ENCODE data around the gene PCDHGC4. TPM values are rescaled to one million over a fixed set of nuclear protein-coding genes. Genes with fewer than 3 reads are reported as not detected.

Gene PCDHGC4
- total and polyA plus RNA-seq, 2 experiments from 2014 or later: 0.35 to 1.5 TPM

DNA sequence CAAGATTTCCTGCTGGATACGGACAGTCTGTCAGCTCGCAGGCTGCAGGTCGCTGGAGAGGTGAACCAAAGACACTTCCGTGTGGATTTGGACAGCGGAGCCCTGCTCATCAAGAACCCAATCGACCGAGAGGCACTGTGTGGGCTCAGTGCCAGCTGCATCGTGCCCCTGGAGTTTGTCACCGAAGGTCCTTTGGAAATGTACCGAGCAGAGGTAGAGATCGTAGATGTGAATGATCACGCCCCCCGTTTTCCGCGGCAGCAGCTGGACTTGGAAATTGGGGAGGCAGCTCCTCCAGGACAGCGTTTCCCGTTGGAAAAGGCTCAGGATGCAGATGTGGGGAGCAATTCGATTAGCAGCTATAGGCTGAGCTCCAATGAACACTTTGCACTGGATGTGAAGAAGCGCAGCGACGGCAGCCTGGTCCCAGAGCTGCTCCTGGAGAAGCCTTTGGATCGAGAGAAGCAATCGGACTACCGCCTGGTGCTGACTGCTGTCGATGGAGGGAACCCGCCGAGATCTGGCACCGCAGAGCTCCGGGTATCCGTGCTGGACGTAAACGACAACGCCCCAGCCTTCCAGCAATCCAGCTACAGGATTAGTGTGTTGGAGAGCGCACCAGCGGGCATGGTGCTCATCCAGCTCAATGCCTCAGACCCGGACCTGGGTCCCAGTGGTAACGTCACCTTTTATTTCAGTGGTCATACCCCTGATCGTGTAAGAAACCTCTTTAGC lies 658 bp downstream of the PCDHGC4 start:
- Histone ChIP-seq H3K4me3 (peak overlapping the region; percentile 30), H3K27me3 (peaks cover 9% of the 10 kb centered on the region)
- 46% methylated on average over 38 of the region's 38 CpGs for WGBS (ENCODE audit: low lambda C conversion rate, missing lambda C conversion rate)

DNA sequence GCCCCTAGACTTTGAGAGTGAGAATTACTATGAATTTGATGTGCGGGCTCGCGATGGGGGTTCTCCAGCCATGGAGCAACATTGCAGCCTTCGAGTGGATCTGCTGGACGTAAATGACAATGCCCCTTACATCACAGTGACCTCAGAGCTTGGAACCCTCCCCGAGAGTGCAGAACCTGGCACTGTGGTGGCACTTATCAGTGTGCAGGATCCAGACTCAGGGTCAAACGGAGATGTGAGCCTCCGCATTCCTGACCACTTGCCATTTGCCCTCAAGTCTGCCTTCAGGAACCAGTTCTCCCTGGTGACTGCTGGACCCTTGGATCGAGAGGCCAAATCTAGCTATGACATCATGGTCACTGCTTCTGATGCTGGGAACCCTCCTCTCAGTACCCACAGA lies 1.3 kb downstream of the PCDHGC4 start:
- WGBS (ENCODE audit: low lambda C conversion rate, missing lambda C conversion rate): 98% methylated on average over 9 of the region's 9 CpGs
- peaks cover 15% of the 10 kb centered on the region for H3K27me3 ChIP-seq

More for the DNA sequence above, 658 bp downstream of the PCDHGC4 start:
- Histone ChIP-seq H4K20me1 (ENCODE audit: insufficient read depth, poor library complexity, severe bottlenecking) (no peaks in the 10 kb centered on the region), H3K4me2 (peak overlapping the region; percentile 90), H3K9me3 (ENCODE audit: low read depth) (no peaks in the 10 kb centered on the region), H3K79me2 (peaks cover 19% of the 10 kb centered on the region), H3K27ac (no peak overlapping the region), H2AFZ (no peak overlapping the region), H3K9me2 (replicated peaks; ENCODE audit: insufficient read depth) (no peaks in the 10 kb centered on the region), H3K36me3 (replicated peaks; ENCODE audit: insufficient read depth, low read depth) (no peaks in the 10 kb centered on the region), H3K4me1 (ENCODE audit: insufficient read depth) (no peaks in the 10 kb centered on the region)
- no peak for DNase-seq (ENCODE audit: low spot score)
- TF ChIP-seq EZH2 (IDR thresholded peaks at IDR 0.05; ENCODE audit: borderline replicate concordance) (peak; percentile 4), EZH2phosphoT487 (IDR thresholded peaks at IDR 0.05; ENCODE audit: low read depth, severe bottlenecking, unreplicated experiment) (no peak)

DNA sequence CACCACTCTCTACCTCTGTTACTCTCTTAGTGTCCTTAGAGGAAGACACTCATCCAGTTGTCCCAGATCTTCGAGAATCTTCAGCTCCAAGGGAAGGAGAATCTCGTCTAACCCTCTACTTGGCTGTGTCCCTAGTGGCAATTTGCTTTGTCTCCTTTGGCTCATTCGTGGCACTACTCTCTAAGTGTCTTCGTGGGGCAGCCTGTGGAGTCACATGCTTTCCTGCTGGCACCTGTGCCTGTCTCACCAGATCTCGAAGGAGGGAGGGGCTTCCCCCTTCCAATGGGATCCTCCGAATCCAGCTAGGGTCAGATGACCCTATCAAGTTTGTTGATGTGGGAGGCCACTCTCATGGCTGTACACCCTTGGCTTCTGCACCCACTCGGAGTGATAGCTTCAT lies 2.3 kb downstream of the PCDHGC4 start:
- WGBS (ENCODE audit: low lambda C conversion rate, missing lambda C conversion rate): 99% methylated on average over 7 of the region's 7 CpGs
- Histone ChIP-seq H3K4me1 (ENCODE audit: insufficient read depth) (no peaks in the 10 kb centered on the region), H3K27me3 (peaks cover 25% of the 10 kb centered on the region)

More for the DNA sequence above, 1.3 kb downstream of the PCDHGC4 start:
- H3K9me3 ChIP-seq (ENCODE audit: low read depth): no peaks in the 10 kb centered on the region
- H3K36me3 ChIP-seq (replicated peaks; ENCODE audit: insufficient read depth, low read depth): no peaks in the 10 kb centered on the region
- H3K4me2 ChIP-seq: no peak overlapping the region
- H4K20me1 ChIP-seq (ENCODE audit: insufficient read depth, poor library complexity, severe bottlenecking): no peaks in the 10 kb centered on the region
- peaks cover 15% of the 10 kb centered on the region for H3K79me2 ChIP-seq
- H3K4me1 ChIP-seq (ENCODE audit: insufficient read depth): no peaks in the 10 kb centered on the region
- TF ChIP-seq EZH2phosphoT487 (IDR thresholded peaks at IDR 0.05; ENCODE audit: low read depth, severe bottlenecking, unreplicated experiment) (no peak), EZH2 (IDR thresholded peaks at IDR 0.05; ENCODE audit: borderline replicate concordance) (no peak)
- TF ChIP-seq, protein P1, sequence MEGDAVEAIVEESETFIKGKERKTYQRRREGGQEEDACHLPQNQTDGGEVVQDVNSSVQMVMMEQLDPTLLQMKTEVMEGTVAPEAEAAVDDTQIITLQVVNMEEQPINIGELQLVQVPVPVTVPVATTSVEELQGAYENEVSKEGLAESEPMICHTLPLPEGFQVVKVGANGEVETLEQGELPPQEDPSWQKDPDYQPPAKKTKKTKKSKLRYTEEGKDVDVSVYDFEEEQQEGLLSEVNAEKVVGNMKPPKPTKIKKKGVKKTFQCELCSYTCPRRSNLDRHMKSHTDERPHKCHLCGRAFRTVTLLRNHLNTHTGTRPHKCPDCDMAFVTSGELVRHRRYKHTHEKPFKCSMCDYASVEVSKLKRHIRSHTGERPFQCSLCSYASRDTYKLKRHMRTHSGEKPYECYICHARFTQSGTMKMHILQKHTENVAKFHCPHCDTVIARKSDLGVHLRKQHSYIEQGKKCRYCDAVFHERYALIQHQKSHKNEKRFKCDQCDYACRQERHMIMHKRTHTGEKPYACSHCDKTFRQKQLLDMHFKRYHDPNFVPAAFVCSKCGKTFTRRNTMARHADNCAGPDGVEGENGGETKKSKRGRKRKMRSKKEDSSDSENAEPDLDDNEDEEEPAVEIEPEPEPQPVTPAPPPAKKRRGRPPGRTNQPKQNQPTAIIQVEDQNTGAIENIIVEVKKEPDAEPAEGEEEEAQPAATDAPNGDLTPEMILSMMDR (IDR thresholded peaks at IDR 0.05; ENCODE audit: poor library complexity): no peak
- H3K4me3 ChIP-seq: no peak overlapping the region
- DNase-seq (ENCODE audit: low spot score): no peak
- no peaks in the 10 kb centered on the region for H3K9me2 ChIP-seq (replicated peaks; ENCODE audit: insufficient read depth)
- no peak overlapping the region for H3K27ac ChIP-seq
- H2AFZ ChIP-seq: no peak overlapping the region

More for the DNA sequence above, 2.3 kb downstream of the PCDHGC4 start:
- Histone ChIP-seq H3K36me3 (replicated peaks; ENCODE audit: insufficient read depth, low read depth) (no peaks in the 10 kb centered on the region), H2AFZ (no peak overlapping the region), H3K27ac (no peak overlapping the region), H4K20me1 (ENCODE audit: insufficient read depth, poor library complexity, severe bottlenecking) (no peaks in the 10 kb centered on the region), H3K4me2 (no peak overlapping the region), H3K79me2 (peaks cover 10% of the 10 kb centered on the region), H3K4me3 (no peak overlapping the region), H3K9me2 (replicated peaks; ENCODE audit: insufficient read depth) (no peaks in the 10 kb centered on the region), H3K9me3 (ENCODE audit: low read depth) (no peaks in the 10 kb centered on the region)
- DNase-seq (ENCODE audit: low spot score): no peak
- TF ChIP-seq EZH2phosphoT487 (IDR thresholded peaks at IDR 0.05; ENCODE audit: low read depth, severe bottlenecking, unreplicated experiment) (no peak), EZH2 (IDR thresholded peaks at IDR 0.05; ENCODE audit: borderline replicate concordance) (no peak)
- TF ChIP-seq, protein P1 (IDR thresholded peaks at IDR 0.05; ENCODE audit: poor library complexity): no peak
